Glomerular endothelial cell (primary cell): ENCODE measurements around the gene DCAF8. TPM values are rescaled to one million over a fixed set of nuclear protein-coding genes. Genes with fewer than 3 reads are reported as not detected.

Experiments used
- DNase-seq: peaks from one replicate; pipeline ENCODE4 v3.0.0-alpha.2; 2011; ENCODE audit warnings: low read depth, low spot score; ENCODE audit errors: extremely low read depth
- total RNA-seq: library from RNA; depleted of rRNA; stranded (reverse); fragments of >200 nt; gene quantifications from 2 replicates; pipeline ENCODE4 v1.2.3, GENCODE V29; 2015

DCAF8 gene
- total RNA-seq, 1 donor from 2014 or later = 84.9 TPM

DNA sequence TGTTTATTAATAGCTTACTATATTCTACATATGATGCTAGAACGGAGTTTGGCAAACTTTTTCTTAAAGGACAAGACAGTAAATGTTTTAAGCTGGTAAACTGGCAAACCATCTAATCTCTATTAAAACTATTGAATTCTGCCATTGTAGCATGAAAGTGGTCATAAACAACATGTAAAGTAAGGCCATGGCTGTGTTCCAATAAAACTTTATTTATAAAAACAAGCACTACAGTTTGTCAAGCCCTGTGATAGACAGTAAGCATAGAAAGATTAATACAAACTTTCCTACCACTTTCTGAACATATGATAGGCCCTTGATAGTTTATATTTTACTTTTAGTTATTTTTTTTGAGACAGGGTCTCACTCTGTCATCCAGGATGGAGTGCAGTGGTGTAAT is 34.8 kb downstream of the DCAF8 start:
- DNase-seq = no peak

DNA sequence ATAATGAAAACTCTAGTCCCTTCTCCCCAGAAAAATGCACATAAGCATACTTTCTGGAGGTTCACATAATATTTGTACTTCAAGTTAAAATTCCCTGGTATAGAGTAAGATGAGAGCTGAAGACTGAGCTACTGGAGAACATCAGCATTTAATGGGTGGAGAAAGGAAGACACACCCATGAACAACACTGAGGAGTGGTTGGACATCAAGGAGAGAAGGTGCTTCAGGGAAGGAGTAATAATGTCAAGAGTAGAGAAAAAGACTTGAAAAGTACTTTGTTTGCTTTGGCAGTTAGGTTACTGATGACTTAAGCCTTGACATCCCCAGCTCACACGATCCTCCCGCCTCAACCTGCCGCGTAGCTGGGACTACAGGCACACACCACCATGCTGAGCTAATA is 35.3 kb downstream of the DCAF8 start:
- DNase-seq = no peak

DNA sequence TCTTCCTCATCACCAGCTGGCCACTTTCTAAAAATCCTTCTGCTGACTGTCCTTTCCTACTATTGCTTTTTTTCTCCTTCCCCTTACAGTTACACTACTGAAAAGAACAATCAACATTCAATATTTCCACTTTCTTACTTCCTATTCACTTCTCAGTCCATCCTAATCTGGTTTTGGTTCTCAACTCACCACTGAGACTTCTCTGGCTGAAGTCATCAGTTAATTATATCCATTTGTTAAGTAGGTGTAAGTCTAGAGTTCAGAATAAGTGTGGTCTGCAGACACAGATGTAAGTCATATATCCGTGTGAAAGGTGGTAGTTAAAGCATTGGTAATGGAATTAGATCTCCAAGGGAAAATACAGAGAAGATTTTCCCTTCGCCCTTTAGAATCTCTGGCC is 35.7 kb downstream of the DCAF8 start:
- DNase-seq = no peak

DNA sequence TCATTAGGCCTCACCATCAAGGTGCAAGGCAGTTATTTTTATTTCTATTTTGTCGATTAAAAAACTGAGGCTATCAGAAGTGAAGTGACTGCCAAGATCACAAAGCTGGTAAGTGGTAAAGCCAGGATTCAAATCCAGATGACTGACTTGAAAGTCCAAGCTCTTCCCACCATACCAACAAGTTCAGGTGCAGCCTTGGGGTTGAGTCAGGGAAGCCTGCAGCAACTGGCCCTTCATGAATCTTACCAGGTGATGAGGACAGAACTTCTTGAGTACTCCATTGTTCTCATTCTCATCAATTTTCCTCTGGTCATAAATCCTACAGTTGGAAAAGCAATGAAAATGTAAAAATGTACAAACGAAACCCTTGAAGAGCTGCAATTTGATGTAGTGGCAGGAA is 37.0 kb downstream of the DCAF8 start:
- no peak for DNase-seq

DNA sequence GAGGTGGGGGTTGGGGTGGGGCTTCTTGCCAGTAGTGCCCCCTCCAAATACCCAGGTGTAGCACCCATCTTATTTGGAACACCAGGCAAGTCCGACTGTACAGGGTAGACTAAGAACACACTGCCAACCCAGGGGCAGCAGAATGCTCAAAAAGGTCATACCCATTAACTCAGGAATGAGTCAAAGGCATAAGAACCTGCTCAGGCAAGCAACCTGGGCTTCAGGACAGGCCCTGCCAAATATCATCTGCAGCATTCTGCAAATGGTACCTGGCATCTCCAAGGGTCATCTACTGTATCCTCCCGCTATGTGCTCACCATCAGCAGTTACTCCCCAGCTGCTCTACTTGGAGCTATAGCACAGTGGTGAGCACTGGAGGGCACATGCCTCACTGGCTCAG is 37.7 kb downstream of the DCAF8 start:
- DNase-seq = no peak

DNA sequence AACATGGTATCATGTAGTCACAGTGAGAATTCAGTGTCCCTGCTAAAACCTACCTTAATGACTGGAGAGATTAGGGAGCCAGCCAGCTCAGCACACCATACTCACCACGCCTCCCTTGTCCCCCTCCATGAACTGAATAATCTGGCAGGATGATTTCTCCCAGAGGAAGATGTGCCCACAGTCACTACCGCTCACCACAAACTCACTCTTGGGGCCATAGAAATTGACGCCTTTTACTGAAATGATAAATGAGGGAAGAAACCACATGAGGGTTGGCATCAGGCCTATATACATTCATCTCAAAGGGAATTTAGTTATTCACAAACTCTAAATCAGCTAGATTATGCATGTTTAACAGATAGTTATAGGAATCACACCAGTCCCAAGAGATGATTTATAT is 39.8 kb downstream of the DCAF8 start:
- DNase-seq = no peak

DNA sequence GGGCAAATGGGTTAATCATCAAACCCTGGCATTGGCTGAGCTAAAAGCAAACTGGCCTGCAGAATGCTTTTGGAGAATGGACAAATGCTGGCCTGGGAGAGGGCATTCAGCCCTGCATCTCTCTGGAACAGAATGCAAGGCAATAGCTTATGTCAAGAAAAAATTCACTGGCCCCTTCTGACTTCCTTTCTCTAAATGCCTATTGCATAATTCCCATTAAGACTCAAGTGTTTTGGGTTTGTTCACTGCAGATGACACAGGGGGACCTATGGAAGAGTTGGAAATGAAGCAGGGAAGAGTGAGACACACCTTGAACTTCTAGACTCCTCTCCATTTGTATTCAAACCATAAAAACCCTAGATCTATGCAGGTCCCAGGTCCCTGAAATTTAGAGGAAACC is 41.3 kb downstream of the DCAF8 start:
- no peak for DNase-seq

DNA sequence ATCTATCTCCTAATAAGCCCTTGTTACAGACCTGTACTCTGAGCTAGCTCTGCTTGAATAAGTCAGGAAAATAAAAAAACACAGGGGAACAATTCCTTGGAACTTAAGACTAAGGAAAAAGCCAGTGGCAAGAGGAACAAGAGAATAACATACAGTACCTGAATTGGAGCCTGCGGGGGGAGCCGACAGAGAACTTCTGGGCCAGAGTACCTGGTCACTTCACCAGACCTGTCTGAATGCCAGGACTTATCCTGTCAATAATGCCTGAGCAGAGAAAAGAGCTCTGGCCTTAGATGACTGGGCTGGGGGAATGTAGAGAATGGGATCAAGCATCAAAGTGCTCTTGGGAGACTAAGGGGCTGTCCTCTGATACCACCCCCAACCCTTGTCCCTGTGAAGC is 42.0 kb downstream of the DCAF8 start:
- no peak for DNase-seq

DNA sequence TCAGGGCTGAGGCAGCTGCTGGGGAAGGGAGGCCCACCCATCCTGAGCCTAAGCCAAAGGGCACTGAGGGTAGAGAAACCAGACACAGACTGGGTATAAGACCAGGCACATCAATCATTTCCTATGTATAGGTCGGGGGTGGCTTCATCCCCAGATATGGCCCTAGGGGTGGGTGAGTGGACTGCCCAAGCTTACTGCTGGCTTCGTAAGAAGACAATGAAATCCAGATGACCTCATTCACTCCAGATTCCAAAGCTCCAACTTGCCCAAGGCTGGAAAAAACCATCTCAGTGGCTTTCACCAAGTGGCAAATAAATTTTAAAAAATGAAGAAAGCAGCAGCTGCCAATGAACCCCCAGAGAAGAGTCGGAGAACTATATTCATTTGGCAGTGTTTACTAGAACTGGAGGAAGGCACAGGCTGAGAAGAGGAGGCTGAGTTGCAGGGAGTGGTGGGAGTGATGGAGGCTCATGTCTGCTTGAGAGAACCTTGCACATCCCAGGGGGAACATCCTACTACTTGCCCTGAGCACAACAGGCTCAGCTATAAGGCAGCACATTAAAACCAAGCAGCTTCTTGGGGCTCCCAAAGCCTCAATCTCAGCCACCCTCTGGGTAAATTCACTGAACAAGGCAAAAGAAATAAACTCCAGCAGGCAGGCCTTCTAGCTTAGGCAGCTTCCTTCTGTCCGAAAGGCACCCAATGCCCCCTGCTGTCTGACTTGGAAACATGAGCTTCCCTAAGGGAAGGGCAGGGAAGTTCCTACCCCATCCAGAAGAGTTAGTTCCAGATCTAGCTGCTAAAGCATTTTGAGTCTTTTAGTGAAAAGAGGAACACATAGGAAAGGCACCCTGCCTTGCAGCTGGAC is 43.1 kb downstream of the DCAF8 start:
- no peak for DNase-seq

DNA sequence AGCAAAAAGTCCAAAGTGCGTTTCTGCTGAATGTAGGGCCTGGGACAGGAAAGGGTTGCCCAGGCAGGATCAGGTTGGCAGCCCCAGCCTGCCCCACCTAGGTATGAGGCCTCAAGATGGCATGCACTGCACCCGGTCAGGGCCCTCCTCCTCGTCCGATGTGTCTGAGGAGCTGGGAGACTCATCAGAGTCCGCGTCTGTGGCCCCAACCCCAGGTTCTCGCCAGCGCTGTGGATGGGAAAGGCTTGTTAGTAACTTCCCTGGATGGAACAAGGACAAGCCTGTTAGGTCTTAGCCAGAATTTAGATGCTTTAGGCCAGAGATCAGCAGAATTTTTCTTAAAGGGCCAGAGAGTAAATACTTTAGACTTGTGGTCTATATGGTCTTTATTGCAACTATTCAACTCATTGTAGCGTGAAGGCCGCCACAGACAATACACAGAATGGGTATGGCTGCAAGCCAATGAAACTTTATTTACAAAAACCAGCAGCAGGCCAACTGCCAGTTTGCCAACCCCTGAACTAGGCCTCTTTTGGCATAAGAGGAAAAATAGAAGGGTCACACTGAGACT is 44.8 kb downstream of the DCAF8 start:
- no peak for DNase-seq

DNA sequence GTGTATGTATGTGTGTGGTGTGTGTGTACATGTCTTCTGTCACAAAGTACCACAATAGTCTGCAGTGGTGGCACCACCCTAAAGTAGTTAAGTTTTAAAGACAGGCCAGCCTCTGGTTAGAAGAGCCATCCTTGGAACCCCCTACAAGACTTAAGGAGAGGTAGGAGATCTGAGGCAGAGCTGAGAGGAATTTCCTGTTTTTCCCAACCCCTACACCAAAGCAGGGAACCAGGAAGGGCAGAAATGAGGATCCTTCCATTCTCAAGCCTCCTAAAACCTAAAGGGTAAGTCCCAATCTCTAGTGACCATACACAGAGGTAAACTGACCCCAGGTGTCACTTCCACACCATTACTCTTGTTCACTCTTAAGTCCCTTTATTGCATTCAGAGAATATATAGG is 46.0 kb downstream of the DCAF8 start:
- DNase-seq = no peak

DNA sequence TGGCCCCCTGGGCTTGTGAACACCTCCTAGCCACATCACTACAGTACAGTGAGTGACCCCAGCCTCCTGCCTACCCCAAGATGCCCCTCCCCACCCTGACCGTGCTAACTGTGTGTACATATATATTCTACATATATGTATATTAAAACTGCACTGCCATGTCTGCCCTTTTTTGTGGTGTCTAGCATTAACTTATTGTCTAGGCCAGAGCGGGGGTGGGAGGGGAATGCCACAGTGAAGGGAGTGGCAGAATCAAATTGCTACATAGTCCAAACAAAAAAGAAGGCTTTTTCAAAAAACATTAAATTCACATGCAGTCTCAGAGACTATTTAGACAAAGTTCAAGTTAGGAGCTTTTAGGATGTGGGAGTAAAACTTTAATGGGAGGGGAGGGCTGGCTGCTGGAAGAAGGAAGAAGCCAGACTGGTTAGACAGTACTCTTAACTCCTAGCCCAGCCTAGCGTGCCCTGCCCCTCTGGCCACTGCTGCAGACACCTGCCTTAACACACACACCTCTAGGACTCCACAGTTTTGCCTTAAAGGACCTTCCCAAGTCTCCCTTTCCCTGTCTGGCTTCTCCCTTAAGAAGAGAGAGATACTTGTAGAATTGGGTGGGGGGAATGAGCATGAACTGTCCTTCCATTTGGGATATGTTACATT is 47.7 kb downstream of the DCAF8 start:
- no peak for DNase-seq

DNA sequence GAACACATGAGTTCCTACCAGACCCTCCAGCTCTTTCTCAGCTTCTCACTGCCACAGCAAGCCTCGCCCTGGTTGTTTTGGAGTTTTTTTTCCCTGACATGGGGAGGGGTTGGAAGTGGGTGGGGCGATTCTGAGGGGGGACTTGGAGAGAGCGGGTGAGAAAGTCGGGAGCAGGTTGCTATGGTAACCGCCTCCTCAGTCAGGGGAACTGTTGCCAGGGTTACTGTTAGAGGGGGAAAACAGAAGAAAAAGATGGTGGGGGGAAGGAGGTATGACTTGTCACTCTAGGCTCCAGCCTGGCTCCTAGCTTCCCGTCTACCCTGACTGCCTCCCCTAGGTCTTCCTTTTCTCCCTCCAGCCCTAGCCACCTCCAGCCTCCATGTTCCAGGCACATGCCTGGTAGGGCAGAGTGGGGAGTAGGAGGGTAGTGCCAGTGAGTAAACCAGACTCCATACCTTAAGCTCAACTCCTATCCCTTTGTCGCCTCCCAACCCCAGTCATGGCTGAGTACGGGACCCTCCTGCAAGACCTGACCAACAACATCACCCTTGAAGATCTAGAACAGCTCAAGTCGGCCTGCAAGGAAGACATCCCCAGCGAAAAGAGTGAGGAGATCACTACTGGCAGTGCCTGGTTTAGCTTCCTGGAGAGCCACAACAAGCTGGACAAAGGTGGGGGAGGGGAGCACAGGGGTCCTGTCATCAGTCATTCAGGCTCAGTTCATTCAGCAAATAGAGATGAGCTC is 51.1 kb downstream of the DCAF8 start:
- no peak for DNase-seq

DNA sequence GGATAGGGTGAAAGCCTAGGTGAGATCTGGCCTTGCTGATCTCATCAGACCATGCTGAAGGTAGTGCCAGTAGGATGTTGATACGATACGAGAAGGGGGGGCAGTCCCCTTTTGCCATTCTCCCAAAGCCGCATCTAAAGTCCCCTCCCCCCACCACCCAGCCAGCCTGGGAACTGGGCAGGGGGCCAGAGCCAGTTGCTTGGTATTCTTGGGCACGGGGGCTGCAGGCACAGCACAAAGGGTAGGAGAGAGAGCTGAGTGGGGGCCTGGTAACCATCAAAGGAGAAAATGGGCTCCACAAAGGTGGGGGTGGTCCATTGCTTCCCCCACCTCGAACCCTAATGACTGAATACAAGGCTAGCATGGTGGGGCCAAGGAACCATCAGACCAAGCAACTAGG is 51.8 kb downstream of the DCAF8 start:
- no peak for DNase-seq

DNA sequence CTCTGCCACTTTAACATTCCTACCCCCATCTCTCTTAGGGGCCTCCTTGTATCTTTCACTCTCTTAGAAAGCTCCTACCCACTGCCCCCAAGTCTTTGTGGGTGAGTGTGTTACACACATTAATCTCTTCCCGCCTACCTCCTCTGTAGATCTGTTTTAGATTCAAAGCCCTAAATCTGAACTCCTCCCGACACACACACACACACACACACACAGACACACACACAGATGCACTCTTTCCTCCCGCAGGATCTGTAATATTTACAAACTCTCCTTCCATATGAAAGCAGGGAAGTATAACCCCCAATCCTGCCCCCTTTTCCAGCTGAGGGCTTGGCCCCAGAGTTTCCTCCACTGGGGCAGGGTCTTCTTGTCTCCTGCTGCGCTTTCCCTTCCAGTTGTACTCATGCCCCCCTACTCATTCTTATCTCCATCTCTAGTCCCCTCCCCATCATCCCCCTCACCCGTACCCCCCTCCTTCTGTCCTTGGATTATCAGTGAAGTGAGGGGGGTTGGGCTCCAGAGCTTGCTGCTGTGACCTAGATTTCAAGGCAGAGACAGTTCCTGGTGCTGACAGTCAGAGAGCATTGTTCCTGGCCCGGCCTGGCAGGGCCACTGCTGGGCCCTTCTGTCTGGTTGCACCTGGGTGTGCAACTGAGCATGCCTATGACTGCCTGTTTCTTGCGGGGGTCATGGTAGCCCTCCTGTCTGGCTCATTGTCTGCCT is 52.9 kb downstream of the DCAF8 start:
- no peak for DNase-seq

DNA sequence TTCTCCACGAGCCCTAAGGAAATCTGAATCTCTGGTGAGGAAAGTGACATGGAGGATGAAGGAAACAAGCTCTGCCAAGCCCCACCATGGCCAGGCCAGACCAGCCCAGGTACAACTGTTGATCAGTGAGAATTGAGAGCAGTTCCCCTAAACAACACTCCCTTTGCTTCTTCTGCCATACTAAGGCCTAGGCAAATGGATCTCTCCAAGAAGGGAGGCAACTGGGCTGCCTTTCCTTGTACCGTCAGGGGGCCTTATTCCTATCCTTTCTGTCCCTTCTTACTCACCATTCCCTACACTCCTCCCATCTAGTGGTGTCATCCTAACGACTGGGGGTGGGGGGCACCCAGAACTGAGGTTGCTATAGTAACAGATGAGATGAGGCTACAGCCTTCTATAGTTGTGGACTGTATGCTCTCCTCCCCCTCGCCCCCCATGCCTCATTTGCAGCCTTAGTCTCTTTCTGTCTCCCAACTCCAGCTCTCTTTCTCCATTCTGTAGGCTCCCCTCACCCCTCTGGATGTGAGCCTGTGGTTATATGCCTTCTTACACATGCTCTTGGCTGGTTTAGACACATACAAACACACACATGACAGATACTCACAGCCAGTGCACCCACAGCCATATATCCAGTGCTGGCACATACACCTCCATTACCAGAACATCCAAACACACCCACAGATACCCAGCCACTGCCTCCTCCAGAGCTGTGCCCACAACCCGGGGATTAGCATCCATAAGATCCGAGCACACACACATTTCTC is 53.6 kb downstream of the DCAF8 start:
- DNase-seq = no peak

DNA sequence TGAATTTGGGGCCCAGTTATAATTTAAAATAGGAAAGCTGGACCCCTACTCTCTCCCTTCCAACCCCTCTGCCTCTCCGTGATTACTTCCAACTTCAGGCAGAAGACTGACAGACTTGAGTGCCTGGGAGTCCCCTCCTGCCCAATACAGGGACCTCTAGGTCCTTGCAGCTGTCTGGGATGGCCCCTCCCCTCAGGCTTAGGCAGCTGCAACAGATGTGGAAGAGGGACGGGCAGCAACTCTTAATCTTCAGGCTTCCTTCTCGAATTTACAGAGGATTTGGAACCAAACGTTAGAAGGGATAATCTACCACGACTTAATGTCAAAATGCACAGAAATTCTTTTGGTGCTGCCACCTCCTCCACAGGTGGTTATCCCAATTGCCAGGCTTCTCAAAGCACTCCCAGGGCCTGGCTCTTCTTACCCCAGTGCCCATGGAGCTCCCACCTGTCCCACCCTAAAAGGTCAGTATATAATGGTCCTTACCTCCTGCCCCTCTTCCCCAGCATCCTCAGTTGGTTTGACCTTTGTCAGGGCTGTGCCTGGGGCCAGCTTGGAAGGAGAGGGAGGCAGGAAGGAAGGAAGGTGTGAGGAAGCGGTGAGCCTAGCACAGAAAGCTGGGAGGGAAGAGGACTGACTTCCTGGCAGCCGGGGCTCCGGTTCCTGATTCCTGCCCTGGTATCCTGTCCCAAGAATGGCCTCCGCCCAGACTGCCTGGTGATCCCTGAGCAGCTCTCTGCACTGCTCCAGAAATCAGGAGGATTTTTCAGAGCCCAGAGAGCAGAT is 54.4 kb downstream of the DCAF8 start:
- DNase-seq = no peak

DNA sequence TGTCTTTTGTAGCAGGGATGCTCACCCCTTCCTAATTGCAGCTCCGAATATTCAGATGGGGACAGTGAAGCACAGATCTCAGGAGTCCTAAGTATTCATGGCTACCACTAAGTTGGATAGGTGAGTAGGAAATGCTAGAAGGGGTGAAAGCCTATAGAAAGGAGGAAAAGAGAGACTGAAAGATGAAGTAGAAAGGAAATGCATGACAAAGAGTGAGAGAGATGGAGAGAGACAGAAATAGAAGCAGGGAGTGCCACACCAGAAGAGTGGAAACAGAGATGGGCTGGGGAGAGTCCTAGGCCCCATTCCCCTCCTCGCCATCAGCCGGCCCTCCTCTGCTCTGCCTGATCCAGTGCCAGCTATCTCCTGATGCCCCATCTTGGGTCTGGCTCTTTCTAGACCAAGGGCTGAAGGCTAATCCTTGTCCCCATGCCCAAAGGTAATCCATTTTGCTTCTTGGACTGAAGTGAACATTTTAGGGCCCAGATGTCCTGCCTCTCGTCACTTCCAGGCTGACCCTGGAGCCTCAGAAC is 55.2 kb downstream of the DCAF8 start:
- no peak for DNase-seq
